B cell (primary cell): Measurements from ENCODE around the gene LHPP.

Experiments used
- CTCF ChIP-seq: fragments of 200-600 bp; IDR thresholded peaks from one replicate; pipeline ENCODE4 v1.8.0; 2022; ENCODE audit warnings: antibody characterized with exemption, mild to moderate bottlenecking
- EZH2 ChIP-seq: IDR thresholded peaks from 2 replicates; pipeline ENCODE4 v1.6.1; 2012; ENCODE audit warnings: borderline replicate concordance, low read depth, mild to moderate bottlenecking, moderate library complexity, low read length; ENCODE audit not compliant: insufficient read depth, poor library complexity, severe bottlenecking

- TF ChIP-seq CTCF (peak; percentile 16), EZH2 (no peak)
These were observed 165.2 kb downstream of the LHPP start for GRCh38 chr10:124626759-124627380.
